Measurements from ENCODE around the gene SERPINB3. TPM values are rescaled to one million over a fixed set of nuclear protein-coding genes. Genes with fewer than 3 reads are reported as not detected.

The SERPINB3 gene
- polyA plus RNA-seq, 2 of the 4 experiments (the other 2 are of a cell fraction): 0.19 TPM; not detected in 1

DNA sequence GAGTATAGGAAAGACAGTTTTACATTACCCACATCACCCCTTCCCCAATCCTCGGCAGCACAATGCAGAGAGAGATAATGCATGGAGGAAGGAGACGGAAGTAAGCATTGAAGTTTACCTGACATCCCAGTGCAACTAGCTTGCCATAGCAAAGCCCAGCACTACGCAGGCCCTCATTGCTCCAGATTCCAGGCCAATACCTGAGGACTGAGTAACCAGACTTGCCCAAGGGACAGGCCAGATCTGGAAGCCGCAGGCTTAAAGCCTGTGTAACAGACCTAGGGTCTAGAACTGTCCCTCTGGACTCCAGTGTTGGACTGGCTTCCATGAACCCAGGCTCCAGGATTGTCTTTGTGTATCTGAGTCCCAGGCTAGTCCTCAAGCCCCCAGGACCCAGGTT, 35.3 kb downstream of the SERPINB3 start:
- ATAC-seq: no peak
- CTCF ChIA-PET: no interaction called here
- TF ChIP-seq TP53 (CRISPR knock-in tag; IDR thresholded peaks at IDR 0.05) (no peak), EP300 (IDR thresholded peaks at IDR 0.05) (no peak), FOSL2 (IDR thresholded peaks at IDR 0.05) (no peak), FOSL2 (CRISPR knock-in tag; IDR thresholded peaks at IDR 0.05) (no peak), PHF8 (IDR thresholded peaks at IDR 0.05; ENCODE audit: borderline replicate concordance, low read depth) (no peak), CBX2 (IDR thresholded peaks at IDR 0.05; ENCODE audit: borderline replicate concordance, low read depth) (no peak), ESRRA (IDR thresholded peaks at IDR 0.05; ENCODE audit: borderline replicate concordance, low read length) (no peak), ELK1 (IDR thresholded peaks at IDR 0.05; ENCODE audit: low read depth, low read length) (no peak), POLR2AphosphoS2 (conservative IDR thresholded peaks at IDR 0.05; ENCODE audit: low read length) (no peak), GATA3 (IDR thresholded peaks at IDR 0.05; ENCODE audit: borderline replicate concordance) (no peak), MAFK (IDR thresholded peaks at IDR 0.05; ENCODE audit: partially characterized antibody) (no peak), MAZ (IDR thresholded peaks at IDR 0.05; ENCODE audit: borderline replicate concordance, low read depth, low read length) (no peak), TFCP2L1 (CRISPR knock-in tag; IDR thresholded peaks at IDR 0.05) (no peak)
- H3K4me1 ChIP-seq: no peaks in the 10 kb centered on the region
- no peak for FAIRE-seq
- WGBS (ENCODE audit: missing lambda C conversion rate): 18% methylated on average over 4 of the region's 4 CpGs
- POLR2A ChIA-PET: no interaction called here
- H3K27ac ChIP-seq: no peak overlapping the region
- no peaks in the 10 kb centered on the region for H3K9me3 ChIP-seq
- DNase-seq (ENCODE audit: low read depth in 1 of 2, low spot score in 1 of 2): no peak
- no peak overlapping the region for H3K4me2 ChIP-seq
- H3K4me3 ChIP-seq: no peak overlapping the region

DNA sequence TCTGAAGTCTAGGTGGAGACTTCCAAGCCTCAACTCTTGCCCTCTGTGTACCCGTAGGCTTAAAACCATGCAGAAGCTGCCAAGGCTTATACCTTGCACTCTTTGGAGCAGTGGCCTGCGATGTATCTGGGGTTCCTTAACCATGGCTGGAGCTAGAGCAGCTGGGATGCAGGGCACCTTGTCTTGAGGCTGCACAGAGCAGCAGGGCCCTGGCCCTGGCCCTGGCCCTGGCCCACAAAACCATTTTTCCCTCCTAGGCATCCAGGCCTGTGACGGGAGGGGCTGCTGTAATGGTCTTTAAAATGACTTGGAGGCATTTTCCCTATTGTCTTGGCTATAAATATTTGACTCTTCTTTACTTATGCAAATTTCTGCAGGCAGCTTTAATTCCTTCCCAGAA, 36.8 kb downstream of the SERPINB3 start:
- 16% methylated on average over 2 of the region's 3 CpGs for WGBS (ENCODE audit: missing lambda C conversion rate)
- POLR2A ChIA-PET: no interaction called here
- CTCF ChIA-PET: no interaction called here
- Histone ChIP-seq H3K9me3 (no peaks in the 10 kb centered on the region), H3K27ac (no peak overlapping the region), H3K4me3 (no peak overlapping the region), H3K4me1 (no peaks in the 10 kb centered on the region), H3K4me2 (no peak overlapping the region)
- ATAC-seq (no peak), FAIRE-seq (no peak), DNase-seq (ENCODE audit: low read depth in 1 of 2, low spot score in 1 of 2) (no peak)
- TF ChIP-seq CHD2 (IDR thresholded peaks at IDR 0.05; ENCODE audit: low read length, partially characterized antibody) (no peak), RCOR1 (IDR thresholded peaks at IDR 0.05; ENCODE audit: low read depth, low read length) (no peak), CHD4 (IDR thresholded peaks at IDR 0.05; ENCODE audit: borderline replicate concordance) (no peak), RAD21 (conservative IDR thresholded peaks at IDR 0.05 in 1 of 2, IDR thresholded peaks at IDR 0.05 in 1 of 2) (no peak), CBX2 (IDR thresholded peaks at IDR 0.05; ENCODE audit: borderline replicate concordance, low read depth) (no peak), MAFK (IDR thresholded peaks at IDR 0.05; ENCODE audit: partially characterized antibody) (no peak), MYC (IDR thresholded peaks at IDR 0.05; ENCODE audit: borderline replicate concordance, low read length) (no peak), TP53 (CRISPR knock-in tag; IDR thresholded peaks at IDR 0.05) (no peak), JUN (IDR thresholded peaks at IDR 0.05) (no peak), ZNF302 (CRISPR knock-in tag; IDR thresholded peaks at IDR 0.05) (no peak), BHLHE40 (IDR thresholded peaks at IDR 0.05; ENCODE audit: low read depth, low read length) (no peak), ELK1 (IDR thresholded peaks at IDR 0.05; ENCODE audit: low read depth, low read length) (no peak), JUNB (IDR thresholded peaks at IDR 0.05) (no peak), POLR2AphosphoS2 (conservative IDR thresholded peaks at IDR 0.05; ENCODE audit: low read length) (no peak), ZSCAN20 (CRISPR knock-in tag; IDR thresholded peaks at IDR 0.05) (no peak)
- TF ChIP-seq, protein P1, sequence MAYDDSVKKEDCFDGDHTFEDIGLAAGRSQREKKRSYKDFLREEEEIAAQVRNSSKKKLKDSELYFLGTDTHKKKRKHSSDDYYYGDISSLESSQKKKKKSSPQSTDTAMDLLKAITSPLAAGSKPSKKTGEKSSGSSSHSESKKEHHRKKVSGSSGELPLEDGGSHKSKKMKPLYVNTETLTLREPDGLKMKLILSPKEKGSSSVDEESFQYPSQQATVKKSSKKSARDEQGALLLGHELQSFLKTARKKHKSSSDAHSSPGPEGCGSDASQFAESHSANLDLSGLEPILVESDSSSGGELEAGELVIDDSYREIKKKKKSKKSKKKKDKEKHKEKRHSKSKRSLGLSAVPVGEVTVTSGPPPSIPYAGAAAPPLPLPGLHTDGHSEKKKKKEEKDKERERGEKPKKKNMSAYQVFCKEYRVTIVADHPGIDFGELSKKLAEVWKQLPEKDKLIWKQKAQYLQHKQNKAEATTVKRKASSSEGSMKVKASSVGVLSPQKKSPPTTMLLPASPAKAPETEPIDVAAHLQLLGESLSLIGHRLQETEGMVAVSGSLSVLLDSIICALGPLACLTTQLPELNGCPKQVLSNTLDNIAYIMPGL (CRISPR knock-in tag; IDR thresholded peaks at IDR 0.05; ENCODE audit: borderline replicate concordance): no peak
- TF ChIP-seq, protein P2, sequence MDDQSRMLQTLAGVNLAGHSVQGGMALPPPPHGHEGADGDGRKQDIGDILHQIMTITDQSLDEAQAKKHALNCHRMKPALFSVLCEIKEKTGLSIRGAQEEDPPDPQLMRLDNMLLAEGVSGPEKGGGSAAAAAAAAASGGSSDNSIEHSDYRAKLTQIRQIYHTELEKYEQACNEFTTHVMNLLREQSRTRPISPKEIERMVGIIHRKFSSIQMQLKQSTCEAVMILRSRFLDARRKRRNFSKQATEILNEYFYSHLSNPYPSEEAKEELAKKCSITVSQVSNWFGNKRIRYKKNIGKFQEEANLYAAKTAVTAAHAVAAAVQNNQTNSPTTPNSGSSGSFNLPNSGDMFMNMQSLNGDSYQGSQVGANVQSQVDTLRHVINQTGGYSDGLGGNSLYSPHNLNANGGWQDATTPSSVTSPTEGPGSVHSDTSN (IDR thresholded peaks at IDR 0.05): no peak
- TF ChIP-seq, protein P3, sequence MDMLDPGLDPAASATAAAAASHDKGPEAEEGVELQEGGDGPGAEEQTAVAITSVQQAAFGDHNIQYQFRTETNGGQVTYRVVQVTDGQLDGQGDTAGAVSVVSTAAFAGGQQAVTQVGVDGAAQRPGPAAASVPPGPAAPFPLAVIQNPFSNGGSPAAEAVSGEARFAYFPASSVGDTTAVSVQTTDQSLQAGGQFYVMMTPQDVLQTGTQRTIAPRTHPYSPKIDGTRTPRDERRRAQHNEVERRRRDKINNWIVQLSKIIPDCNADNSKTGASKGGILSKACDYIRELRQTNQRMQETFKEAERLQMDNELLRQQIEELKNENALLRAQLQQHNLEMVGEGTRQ (IDR thresholded peaks at IDR 0.05): no peak

Measured in A549 (cell line).